GM10266 (cell line): ENCODE results near the gene NEDD9.

Experiments used
- DNase-seq: peaks from one replicate; pipeline ENCODE4 v3.0.0; 2012; ENCODE audit errors: extremely low spot score
- CTCF ChIP-seq: IDR thresholded peaks from 2 replicates; pipeline ENCODE4 v1.5.1; 2012; ENCODE audit warnings: mild to moderate bottlenecking, low read depth; ENCODE audit not compliant: control insufficient read depth, insufficient read depth; ENCODE audit errors: missing control alignments

Gene NEDD9

GRCh38 chr6:11221623-11222384, 10.7 kb downstream of the NEDD9 start:
- no peak for DNase-seq
- TF ChIP-seq CTCF: no peak

- no peak for TF ChIP-seq CTCF
- DNase-seq: no peak
Observed at GRCh38 chr6:11219400-11219834, 13.1 kb downstream of the NEDD9 start.

DNA sequence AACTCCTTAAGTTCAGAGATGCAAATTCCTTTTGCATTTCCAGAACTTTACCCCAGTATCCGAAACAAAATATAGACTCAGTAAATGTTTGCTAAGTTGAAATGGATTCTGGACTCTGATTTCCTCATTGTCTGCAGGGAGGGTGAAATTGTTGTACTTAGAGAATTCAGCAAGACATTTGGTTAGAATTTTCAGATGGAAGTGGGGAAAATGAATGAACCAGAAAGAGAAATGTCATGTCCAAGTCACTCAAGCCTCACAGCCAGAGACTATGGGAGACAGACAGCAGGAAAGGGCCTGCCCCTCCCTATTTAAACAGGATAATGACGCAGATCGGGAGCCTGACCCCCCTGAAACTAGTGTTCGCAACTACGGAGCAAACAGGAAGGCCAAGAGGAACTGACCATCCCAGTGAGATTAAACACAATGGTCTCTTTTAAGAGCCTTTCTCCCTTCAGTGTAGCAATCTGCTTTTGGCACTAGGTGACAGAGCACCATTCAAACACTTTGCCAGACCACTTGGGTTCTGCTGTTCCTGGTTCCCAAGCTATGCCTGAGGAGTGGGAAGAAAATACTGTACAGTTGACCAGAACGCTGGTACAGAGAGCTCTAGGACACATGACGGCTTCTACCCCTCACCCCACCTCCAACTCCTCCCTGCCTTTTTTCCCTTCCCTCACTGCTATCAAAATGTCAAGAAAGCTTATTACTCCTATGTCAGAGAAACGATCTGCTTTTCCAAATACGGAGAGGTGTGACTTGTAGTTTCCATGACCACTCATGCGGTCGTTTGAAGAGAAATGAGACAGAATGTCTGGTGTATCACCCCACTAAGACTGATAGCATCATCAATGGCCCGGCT, 13.7 kb downstream of the NEDD9 start:
- no peak for TF ChIP-seq CTCF
- no peak for DNase-seq

DNA sequence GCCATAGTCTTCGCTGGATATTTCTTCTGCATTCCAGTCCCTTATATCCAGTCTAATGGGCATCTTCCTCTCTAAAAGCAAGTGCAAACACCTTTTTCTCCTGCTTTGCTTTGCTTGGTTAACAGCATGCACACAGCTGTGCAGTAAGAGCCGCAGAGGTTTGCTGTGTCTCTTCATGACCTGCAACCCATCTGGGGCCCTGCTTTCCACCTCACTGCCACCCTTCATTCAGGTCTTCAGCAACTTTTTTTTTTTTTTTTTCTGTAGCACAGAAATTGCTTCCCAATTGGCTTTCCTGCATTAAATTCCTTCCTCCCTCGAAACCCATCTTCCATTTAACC, 14.4 kb downstream of the NEDD9 start:
- DNase-seq: no peak
- TF ChIP-seq CTCF: no peak

DNA sequence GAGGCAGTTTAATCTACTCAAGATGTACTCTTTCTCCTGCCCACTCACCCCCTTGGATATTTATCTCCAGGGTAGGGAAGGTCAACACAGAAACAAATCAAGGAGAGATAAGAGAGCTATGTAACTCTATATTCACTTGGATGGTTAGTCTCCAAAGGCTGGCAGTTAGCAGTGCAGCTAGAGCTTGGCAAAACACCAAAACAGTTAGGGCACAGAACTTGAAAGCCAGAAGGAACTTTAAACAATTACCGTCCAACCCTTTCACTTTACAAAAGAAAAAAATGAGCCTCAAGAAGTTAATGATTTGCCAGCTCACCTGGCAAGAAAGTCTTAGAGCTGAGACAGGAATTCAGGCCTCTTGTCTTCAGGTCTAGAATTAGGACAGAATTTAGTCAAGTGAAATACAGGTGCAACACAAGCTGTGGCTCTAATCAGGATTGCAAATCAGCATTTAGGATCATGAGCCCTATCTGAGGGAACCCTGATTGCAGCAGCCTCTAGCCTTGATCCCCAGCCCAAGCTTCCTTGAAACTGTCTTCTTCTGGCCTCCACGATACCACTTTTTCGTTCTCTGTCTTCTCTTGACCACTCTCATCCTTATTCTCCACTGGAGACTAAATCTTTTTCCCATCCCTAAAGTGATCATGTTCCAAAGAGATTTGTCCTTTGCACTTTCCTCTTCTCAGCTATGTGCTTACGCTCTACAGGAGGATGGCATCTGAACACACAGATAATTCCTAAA, 14.9 kb downstream of the NEDD9 start:
- DNase-seq: no peak
- TF ChIP-seq CTCF: no peak

- no peak for TF ChIP-seq CTCF
- DNase-seq: no peak
Observed at GRCh38 chr6:11215773-11216172, 16.7 kb downstream of the NEDD9 start.
